Activated naive CD8-positive, alpha-beta T cell treated with anti-CD3 and anti-CD28 coated beads, Interleukin-2, amount 10 ng/mL, durations not matched to agents 7 days and 5 days (primary cell): Measurements from ENCODE around the gene ETV5. TPM values are rescaled to one million over a fixed set of nuclear protein-coding genes. Genes with fewer than 3 reads are reported as not detected.

Experiments used
- ATAC-seq: fragments of 150-1000 bp; cut with Tn5 transposase; one replicate; pipeline ENCODE4 v1.10.0; 2021; ENCODE audit warnings: low read depth, moderate library complexity
- POLR2A ChIA-PET: fragments of 350-600 bp; sonication (Branson Sonifier 250); formaldehyde crosslinking; loops from one replicate; lab custom pipeline; 2021; ENCODE audit warnings: antibody characterized with exemption; lab: Charles Lee
- DNase-seq: peaks from one replicate; pipeline ENCODE4 v3.0.0; 2021
- H3K27ac Mint-ChIP-seq: one replicate; pipeline ENCODE4 v1.8.0; 2022; ENCODE audit warnings: mild to moderate bottlenecking, mixed read lengths
- H3K27me3 Mint-ChIP-seq: one replicate; pipeline ENCODE4 v1.8.0; 2022; ENCODE audit warnings: mild to moderate bottlenecking, moderate library complexity, mixed read lengths
- H3K36me3 Mint-ChIP-seq: one replicate; pipeline ENCODE4 v1.8.0; 2021; ENCODE audit warnings: mild to moderate bottlenecking, mixed read lengths
- H3K4me1 Mint-ChIP-seq: one replicate; pipeline ENCODE4 v1.8.0; 2021; ENCODE audit warnings: mixed read lengths
- H3K4me3 Mint-ChIP-seq: one replicate; pipeline ENCODE4 v1.8.0; 2022; ENCODE audit warnings: mild to moderate bottlenecking, moderate library complexity, mixed read lengths
- H3K9me3 Mint-ChIP-seq: one replicate; pipeline ENCODE4 v1.8.0; 2021; ENCODE audit warnings: mixed read lengths
- total RNA-seq, 2 experiments: library from RNA; stranded (reverse); gene quantifications; one replicate each; pipeline ENCODE4 v1.2.3, GENCODE V29; 2021

The ETV5 gene
- total RNA-seq, 2 experiments from 2014 or later: 1.4 to 2.0 TPM

DNA sequence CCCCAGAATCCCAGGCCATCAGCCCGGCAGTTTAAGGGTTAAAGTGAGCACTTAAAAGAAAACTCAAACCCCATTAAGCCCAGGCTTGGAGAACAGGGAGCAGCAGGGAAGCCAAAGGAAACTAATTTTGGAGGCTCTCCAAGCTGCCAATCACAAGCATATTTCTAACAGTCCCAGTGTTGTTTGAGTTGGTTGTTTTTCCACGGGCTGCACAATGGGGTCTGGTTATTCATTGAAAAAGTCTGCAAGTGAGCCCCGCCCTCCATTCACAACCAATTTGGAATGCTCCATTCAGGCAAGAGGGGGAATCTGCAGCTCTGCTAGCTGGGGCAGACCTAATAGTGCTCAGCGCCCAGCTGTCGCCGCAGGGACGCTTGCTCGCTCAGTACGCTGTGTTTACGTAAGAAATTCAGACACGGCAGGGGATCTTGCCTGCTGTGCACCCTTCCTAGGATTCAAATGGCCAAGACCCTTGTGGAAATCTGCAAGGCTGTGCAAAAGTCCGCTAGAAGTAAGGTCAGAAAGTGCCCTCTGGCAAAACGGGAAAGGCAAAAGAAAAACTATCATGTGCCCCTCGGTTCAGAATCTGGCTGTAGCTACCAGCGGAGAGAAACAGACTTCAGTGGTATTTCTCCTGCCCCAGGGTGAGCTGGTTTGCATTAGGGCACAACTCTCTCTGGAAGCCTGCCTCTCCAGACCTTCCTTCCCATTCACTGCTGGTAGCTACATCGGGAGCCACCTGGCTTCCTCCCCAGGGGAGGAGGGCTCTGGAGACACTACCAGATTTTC, 11.0 kb downstream of the ETV5 start:
- Mint-ChIP-seq H3K9me3 (no peaks in the 10 kb centered on the region), H3K4me3 (peak overlapping the region; percentile 56), H3K27me3 (peaks cover 83% of the 10 kb centered on the region), H3K27ac (no peak overlapping the region), H3K36me3 (no peaks in the 10 kb centered on the region), H3K4me1 (peaks cover 10% of the 10 kb centered on the region)
- POLR2A ChIA-PET: interaction anchor here (1.2 to 1.3 kb wide), 2 partner anchors 12 to 17 kb away, joined by 3 to 4 read pairs; partner anchors contain the start of gene ETV5
- DNase-seq: no peak
- ATAC-seq: peak; percentile 47

DNA sequence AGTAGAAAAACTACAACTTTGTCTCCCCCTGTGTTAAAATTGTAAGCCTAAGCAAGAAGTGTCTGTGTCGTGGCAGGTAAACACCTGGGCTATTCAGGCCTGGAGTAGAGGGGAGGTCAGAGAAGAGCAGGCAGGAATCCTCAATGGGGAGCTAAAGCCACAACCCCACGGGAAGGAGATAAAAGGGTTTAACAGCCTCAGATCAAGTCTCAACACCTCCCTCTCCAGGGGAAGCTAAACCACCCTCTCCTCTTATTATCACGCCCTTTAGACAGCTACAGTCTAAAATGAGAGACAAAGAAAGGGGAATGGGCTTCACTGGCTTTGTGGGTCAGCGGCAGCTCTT, 11.6 kb downstream of the ETV5 start:
- DNase-seq (no peak), ATAC-seq (no peak)
- no peaks in the 10 kb centered on the region for H3K36me3 Mint-ChIP-seq
- no peaks in the 10 kb centered on the region for H3K9me3 Mint-ChIP-seq
- no peak overlapping the region for H3K4me3 Mint-ChIP-seq
- peaks cover 84% of the 10 kb centered on the region for H3K27me3 Mint-ChIP-seq
- H3K4me1 Mint-ChIP-seq: peaks cover 10% of the 10 kb centered on the region
- POLR2A ChIA-PET: interaction anchor here (1.3 kb wide), 1 partner anchor 16 kb away, joined by 3 read pairs; no protein-coding TSS in a partner anchor
- H3K27ac Mint-ChIP-seq: no peak overlapping the region

DNA sequence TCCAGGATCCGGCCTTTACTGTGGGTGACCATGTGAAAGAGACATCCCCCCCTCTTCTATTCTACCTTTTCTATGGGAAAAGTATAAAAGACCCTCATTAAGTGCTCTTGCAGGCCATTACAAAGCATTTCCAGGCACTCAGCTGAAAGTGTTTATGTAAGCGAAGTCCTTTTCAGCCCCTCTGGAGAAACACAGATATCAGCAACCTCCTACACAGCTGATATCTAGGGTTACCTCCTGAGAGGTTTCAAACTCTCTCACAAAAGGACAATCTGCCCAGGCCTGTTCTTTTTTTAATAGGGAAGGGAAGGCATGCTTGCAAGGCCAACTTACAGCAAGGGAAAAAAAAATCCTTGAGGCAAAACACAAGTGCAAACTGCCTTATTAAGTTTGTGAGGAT, 12.6 kb downstream of the ETV5 start:
- Mint-ChIP-seq H3K27me3 (peaks cover 79% of the 10 kb centered on the region), H3K4me3 (no peak overlapping the region), H3K9me3 (no peaks in the 10 kb centered on the region), H3K27ac (no peak overlapping the region), H3K4me1 (peaks cover 10% of the 10 kb centered on the region), H3K36me3 (no peaks in the 10 kb centered on the region)
- POLR2A ChIA-PET: no interaction called here
- DNase-seq (no peak), ATAC-seq (no peak)

DNA sequence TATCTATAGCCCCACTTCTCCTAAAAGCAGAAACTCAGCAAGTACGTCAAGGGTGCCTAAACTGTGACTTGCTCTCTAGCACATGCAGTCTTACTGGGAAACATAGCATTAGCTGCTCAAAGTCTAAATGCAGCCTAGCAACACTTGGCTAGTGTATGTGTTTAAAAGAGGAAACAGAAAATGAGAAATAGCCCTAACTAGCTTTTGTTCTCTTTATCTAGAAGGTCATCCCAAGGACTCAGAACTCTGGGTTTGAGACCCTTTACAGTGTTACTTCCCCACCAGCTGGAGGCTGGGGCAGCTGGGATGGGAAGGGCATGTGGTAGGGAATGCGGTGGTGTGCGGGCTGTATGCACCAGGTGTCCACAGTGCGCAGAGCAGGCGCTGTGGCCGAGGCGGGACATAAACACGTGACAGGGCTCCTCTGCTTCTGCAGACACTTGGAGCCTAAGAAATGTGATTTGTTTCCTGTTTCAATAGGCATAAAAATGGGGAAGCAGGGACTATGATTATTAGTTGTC, 13.3 kb downstream of the ETV5 start:
- Mint-ChIP-seq H3K27me3 (peaks cover 78% of the 10 kb centered on the region), H3K27ac (no peak overlapping the region), H3K36me3 (no peaks in the 10 kb centered on the region), H3K9me3 (no peaks in the 10 kb centered on the region), H3K4me1 (peaks cover 10% of the 10 kb centered on the region), H3K4me3 (no peak overlapping the region)
- POLR2A ChIA-PET: interaction anchor here (0.7 kb wide), 1 partner anchor 9 kb away, joined by 3 read pairs; no protein-coding TSS in a partner anchor
- DNase-seq: no peak
- ATAC-seq: no peak

DNA sequence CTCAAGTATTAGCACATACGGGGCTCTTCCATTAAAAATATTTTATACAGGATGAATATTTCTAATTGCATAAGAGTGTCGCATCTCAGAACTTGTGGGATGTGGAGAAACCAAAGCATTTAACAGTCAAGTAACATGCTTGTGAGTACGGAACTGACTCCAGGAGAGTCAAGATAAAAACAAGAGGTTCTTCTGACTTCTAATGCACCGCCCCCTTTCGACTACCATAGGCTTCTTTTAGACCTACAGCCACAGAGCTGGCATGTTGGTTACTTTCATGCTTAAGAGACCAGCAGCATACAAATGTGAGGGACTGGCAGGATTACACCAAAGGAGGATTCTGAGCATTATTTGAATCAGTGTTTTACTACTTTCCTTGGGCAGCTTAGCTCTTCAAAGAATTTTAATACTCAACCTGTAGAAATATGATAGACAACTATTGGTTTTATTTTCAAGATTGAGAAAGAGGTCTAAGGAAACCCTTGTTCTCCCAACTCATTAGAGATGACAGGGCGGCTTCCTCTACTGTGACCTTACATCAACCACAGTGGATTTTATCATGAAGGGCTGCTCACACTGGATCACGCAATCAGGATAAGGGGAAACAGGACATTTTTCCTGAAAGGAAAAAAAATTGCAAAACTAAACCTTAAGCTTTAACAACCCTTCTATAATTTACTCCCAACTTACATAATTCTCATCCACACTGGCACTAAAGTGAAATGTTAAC, 14.0 kb downstream of the ETV5 start:
- POLR2A ChIA-PET: interaction anchor here (0.7 kb wide), 1 partner anchor 8 kb away, joined by 3 read pairs; no protein-coding TSS in a partner anchor
- H3K36me3 Mint-ChIP-seq: no peaks in the 10 kb centered on the region
- no peak for ATAC-seq
- peaks cover 76% of the 10 kb centered on the region for H3K27me3 Mint-ChIP-seq
- no peaks in the 10 kb centered on the region for H3K9me3 Mint-ChIP-seq
- H3K4me3 Mint-ChIP-seq: no peak overlapping the region
- H3K4me1 Mint-ChIP-seq: peaks cover 10% of the 10 kb centered on the region
- no peak overlapping the region for H3K27ac Mint-ChIP-seq
- DNase-seq: no peak

DNA sequence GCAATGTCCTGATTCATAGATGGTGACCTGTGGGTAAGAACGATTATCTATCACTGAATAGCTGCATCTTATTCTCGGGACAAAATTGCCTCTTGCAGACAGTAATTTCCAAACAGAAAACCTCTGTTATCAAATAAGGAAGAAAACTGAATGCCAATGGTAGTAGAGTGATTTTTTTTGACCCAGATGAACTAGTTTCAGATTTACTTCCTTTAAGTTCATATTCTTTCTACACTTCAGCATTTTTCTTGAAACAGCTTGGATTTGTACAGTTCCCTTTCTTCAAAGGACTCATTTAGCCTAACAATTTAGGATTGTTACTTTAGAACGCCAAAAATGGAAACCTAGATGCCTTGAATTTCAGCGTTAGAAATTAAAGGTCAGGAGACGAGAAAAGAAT, 14.6 kb downstream of the ETV5 start:
- POLR2A ChIA-PET: no interaction called here
- DNase-seq: no peak
- no peaks in the 10 kb centered on the region for H3K9me3 Mint-ChIP-seq
- H3K27ac Mint-ChIP-seq: no peak overlapping the region
- ATAC-seq: no peak
- H3K4me3 Mint-ChIP-seq: no peak overlapping the region
- peaks cover 74% of the 10 kb centered on the region for H3K27me3 Mint-ChIP-seq
- peaks cover 10% of the 10 kb centered on the region for H3K4me1 Mint-ChIP-seq
- no peaks in the 10 kb centered on the region for H3K36me3 Mint-ChIP-seq

DNA sequence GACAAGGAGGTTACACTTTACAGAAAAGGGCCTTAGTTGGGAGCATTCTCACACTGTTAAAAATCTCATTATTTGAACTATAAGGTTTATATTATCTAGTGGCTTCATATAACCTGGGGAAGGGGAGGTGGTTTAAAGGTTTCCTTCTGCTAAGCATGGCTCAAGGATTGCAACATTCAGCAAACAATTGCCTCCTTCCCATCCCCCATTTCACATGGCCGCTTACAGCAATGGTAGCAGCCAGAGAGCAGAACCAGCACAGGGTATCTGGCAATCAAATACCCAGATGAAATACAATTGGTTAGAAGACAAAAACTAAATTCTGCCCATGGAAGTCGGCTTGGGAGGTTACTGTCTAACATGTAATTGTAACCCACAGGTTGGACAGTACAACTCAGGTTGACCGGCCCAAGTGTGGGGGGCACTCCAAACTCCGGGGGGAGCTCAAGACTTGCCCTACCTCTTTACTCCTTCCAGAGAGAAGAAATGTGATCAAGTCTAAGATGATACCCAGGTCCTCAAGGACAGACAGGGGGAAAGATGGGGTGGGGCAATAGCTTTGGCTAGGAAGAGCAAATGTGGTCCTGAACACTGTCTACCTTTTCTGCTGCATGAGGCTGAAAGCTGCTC, 15.5 kb downstream of the ETV5 start:
- ATAC-seq (no peak), DNase-seq (no peak)
- Mint-ChIP-seq H3K36me3 (no peaks in the 10 kb centered on the region), H3K9me3 (no peaks in the 10 kb centered on the region), H3K27me3 (peaks cover 74% of the 10 kb centered on the region), H3K27ac (no peak overlapping the region), H3K4me1 (peaks cover 10% of the 10 kb centered on the region), H3K4me3 (no peak overlapping the region)
- POLR2A ChIA-PET: no interaction called here

DNA sequence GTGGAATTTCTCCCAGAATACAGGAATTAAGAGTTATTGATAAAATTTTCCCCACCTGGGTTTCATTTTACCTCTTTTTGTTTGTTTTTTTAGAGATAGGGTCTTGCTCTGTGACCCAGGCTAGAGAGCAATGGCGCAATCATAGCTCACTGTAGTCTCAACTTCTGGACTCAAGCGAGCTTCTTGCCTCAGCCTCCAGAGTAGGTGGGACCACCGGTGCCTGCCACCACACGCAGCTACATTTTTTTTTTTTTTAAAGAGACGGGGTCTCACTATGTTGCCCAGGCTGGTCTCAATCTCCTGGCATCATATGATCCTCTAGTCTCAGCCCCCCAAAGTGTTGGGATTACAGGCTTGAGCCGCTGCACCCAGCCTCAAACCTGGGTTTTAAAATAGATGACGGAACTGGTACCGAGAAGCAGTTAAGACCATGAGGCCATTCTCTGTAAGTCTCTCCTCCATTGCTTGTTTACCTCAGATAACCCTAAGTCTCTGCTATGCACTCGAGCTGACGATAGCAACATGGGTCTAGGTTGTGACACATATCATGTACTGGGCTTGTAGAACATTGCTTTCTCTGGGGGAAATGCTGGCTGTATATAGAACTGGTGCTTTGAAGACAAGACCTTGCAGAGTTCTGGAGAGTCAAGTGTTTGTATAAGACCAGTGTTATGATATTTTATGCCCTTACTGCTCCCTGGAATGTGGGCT, 16.4 kb downstream of the ETV5 start:
- POLR2A ChIA-PET: no interaction called here
- no peak for DNase-seq
- Mint-ChIP-seq H3K36me3 (no peaks in the 10 kb centered on the region), H3K27ac (no peak overlapping the region), H3K4me1 (peaks cover 6% of the 10 kb centered on the region), H3K9me3 (no peaks in the 10 kb centered on the region), H3K27me3 (peaks cover 73% of the 10 kb centered on the region), H3K4me3 (no peak overlapping the region)
- no peak for ATAC-seq

DNA sequence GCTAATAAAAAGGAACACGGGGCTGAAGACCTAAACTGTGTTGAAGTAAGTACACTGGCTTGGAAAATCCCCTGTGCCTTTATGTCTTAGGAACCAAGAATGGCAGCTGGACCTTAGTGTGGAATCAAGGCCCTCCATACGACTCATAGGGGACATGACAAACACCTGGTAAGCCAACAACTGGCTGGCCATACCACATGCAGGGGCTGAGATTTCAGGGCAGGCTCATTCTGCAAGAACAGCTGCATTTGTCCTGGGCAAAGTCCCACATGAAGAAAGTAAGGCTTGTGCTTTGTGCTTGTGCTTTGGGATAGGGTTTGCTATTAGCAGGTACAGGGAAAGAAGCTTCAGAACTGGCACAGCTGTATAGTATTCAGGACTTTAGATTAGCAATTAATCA, 18.0 kb downstream of the ETV5 start:
- no peaks in the 10 kb centered on the region for H3K36me3 Mint-ChIP-seq
- no peak for DNase-seq
- no peak overlapping the region for H3K4me3 Mint-ChIP-seq
- no peaks in the 10 kb centered on the region for H3K9me3 Mint-ChIP-seq
- H3K27me3 Mint-ChIP-seq: peaks cover 69% of the 10 kb centered on the region
- POLR2A ChIA-PET: no interaction called here
- ATAC-seq: no peak
- no peaks in the 10 kb centered on the region for H3K4me1 Mint-ChIP-seq
- H3K27ac Mint-ChIP-seq: no peak overlapping the region

DNA sequence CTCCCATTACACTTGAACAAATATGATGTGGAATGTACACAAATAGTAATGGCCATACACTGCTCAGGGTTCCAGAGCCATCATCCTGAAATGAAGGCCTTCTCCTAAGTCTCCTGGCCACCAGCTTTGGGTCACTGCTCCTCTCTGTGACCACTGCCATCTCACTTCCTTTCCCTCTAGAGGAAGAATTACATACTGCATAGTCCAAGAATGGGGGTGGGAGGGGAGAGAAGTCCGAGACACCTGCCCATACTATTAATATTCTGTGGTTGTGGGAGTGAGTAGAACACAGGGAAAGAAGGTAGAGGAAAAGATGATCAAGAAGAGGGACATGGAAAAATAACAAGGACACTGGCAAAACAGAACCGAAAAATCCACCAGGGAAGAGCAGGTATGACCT, 20.6 kb downstream of the ETV5 start:
- Mint-ChIP-seq H3K27me3 (peaks cover 54% of the 10 kb centered on the region), H3K27ac (no peak overlapping the region), H3K36me3 (no peaks in the 10 kb centered on the region), H3K4me1 (no peaks in the 10 kb centered on the region), H3K9me3 (no peaks in the 10 kb centered on the region), H3K4me3 (no peak overlapping the region)
- ATAC-seq: no peak
- POLR2A ChIA-PET: no interaction called here
- DNase-seq: no peak

DNA sequence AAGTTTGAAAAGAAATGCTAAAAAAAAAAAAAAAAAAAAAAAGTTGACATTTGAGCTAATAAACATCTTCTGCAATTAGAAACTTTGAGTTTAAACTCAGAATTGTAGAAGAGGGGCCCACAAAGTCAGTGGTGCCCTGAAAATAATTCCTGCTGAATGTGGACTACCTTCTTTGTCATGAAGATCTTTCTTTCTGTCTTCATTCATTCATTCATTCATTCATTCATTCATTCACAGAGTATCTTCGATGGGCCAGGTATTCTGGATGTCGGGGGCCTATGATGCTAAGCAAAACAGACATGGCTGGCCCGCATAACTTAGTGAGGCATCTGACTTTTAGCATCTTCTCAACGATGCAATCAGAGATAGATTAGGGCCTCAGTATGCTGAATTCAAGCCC, 24.6 kb downstream of the ETV5 start:
- H3K27ac Mint-ChIP-seq: no peak overlapping the region
- no peak for ATAC-seq
- H3K4me1 Mint-ChIP-seq: no peaks in the 10 kb centered on the region
- H3K4me3 Mint-ChIP-seq: no peak overlapping the region
- no peak for DNase-seq
- POLR2A ChIA-PET: no interaction called here
- H3K27me3 Mint-ChIP-seq: peaks cover 47% of the 10 kb centered on the region
- no peaks in the 10 kb centered on the region for H3K36me3 Mint-ChIP-seq
- H3K9me3 Mint-ChIP-seq: no peaks in the 10 kb centered on the region

DNA sequence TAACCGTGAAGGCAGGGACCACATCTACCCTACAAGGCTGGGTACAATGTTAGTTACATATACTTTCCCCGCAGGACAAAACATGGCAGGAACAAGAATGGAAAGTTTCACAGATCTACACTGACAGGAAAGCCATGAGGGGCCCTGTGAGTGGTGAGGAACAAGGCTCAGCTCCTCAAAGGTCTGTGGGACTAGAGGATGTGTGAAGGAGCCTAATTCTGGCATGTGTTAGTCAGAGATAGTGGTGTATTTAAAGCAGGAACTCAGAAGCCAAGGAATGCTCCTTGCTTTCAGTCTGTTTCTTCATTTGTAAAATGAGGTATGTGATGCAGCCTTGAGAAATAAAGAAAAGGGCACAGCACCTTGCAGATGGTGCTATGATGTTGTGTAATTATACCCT, 25.1 kb downstream of the ETV5 start:
- Mint-ChIP-seq H3K4me3 (no peak overlapping the region), H3K27me3 (peaks cover 41% of the 10 kb centered on the region), H3K36me3 (no peaks in the 10 kb centered on the region), H3K4me1 (no peaks in the 10 kb centered on the region), H3K9me3 (no peaks in the 10 kb centered on the region), H3K27ac (no peak overlapping the region)
- DNase-seq (no peak), ATAC-seq (no peak)
- POLR2A ChIA-PET: no interaction called here

DNA sequence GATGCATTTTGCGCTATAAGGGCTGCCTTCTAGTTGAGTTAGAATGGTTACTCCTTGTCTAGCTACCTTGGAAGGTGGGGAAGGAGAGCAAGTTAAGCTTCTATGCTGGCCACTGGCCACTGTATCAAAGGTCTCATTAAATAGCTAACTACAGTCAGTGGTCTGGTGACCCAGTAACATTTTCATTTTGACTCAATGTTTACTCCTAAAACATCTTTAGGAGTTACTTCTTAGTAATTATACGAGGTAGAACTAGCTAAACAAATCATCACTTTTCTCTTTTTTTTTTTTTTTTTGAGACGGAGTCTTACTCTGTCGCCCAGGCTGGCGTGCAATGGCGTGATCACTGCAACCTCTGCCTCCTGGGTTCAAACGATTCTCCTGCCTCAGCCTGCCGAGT, 26.7 kb downstream of the ETV5 start:
- no peaks in the 10 kb centered on the region for H3K36me3 Mint-ChIP-seq
- POLR2A ChIA-PET: interaction anchor here (0.6 kb wide), 1 partner anchor 45 kb away, joined by 5 read pairs; no protein-coding TSS in a partner anchor
- no peaks in the 10 kb centered on the region for H3K4me1 Mint-ChIP-seq
- no peaks in the 10 kb centered on the region for H3K9me3 Mint-ChIP-seq
- peaks cover 38% of the 10 kb centered on the region for H3K27me3 Mint-ChIP-seq
- ATAC-seq (no peak), DNase-seq (no peak)
- no peak overlapping the region for H3K27ac Mint-ChIP-seq
- no peak overlapping the region for H3K4me3 Mint-ChIP-seq
